ENCODE data around the gene PITRM1.

Gene PITRM1

DNA sequence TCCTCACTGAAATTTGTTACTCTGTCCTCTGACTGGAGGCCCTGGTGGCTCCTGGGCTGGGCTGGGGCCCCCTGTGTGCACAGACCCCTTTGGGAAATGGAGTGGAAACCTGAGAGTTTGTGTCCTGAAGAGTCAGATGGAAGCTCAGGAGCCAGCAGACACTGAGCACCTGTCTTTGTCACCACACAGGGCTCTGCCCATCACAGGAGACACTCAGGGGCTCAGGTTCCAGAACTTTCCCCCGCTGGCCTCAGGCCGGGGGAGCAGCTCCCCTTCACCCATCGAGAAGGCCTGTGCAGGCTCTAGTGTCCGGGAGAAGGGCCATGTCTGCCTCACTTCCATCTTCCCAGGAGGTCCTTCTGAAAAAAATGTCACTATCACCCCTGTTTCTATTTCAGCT is 22.3 kb upstream of the PITRM1 start:
- H2BK120ac ChIP-seq (ENCODE audit: low read depth, low read length), result no peak overlapping the region
- H3K4ac ChIP-seq (ENCODE audit: low read depth in 1 of 2, low read length in 2 of 2), result no peak overlapping the region
- peaks cover 6 to 16% of the 10 kb centered on the region in 2 experiments for H3K27me3 ChIP-seq (ENCODE audit: control insufficient read depth in 1 of 2, insufficient read depth in 1 of 2, low read length in 2 of 2)
- peaks cover 0 to 2% of the 10 kb centered on the region in 2 experiments for H3K36me3 ChIP-seq (ENCODE audit: control insufficient read depth in 1 of 2, insufficient read depth in 2 of 2, low read depth in 1 of 2, low read length in 2 of 2)
- no peaks in the 10 kb centered on the region for H3K79me1 ChIP-seq (replicated peaks; ENCODE audit: low read length, poor library complexity, severe bottlenecking)
- peak overlapping the region in 1 of 2 experiments; percentile 14 for H2BK12ac ChIP-seq (ENCODE audit: low read length in 2 of 2)
- no peak overlapping the region for H2BK15ac ChIP-seq (ENCODE audit: low read depth, poor library complexity, severe bottlenecking)
- H2BK5ac ChIP-seq (ENCODE audit: low read depth, low read length, poor library complexity, severe bottlenecking), result no peak overlapping the region
- no peak overlapping the region for H4K91ac ChIP-seq (ENCODE audit: low read length)
- no peak overlapping the region for H3K4me3 ChIP-seq (ENCODE audit: insufficient read depth in 1 of 2, low read depth in 1 of 2, low read length in 2 of 2)
- WGBS, result 92% methylated on average over 4 of the region's 4 CpGs
- H3K4me1 ChIP-seq (ENCODE audit: control insufficient read depth, insufficient read depth, low read depth, low read length), result peaks cover 23% of the 10 kb centered on the region
- H3K23ac ChIP-seq (ENCODE audit: low read length in 2 of 2), result no peak overlapping the region
- no peak overlapping the region for H3K18ac ChIP-seq (ENCODE audit: low read depth in 1 of 2, low read length in 2 of 2)
- no peak overlapping the region for H4K8ac ChIP-seq (ENCODE audit: low read length)
- no peak overlapping the region for H3K4me2 ChIP-seq (ENCODE audit: low read length, poor library complexity, severe bottlenecking)
- no peak overlapping the region for H3K9ac ChIP-seq (ENCODE audit: low read length)
- DNase-seq, result no peak
- no peak overlapping the region for H3K27ac ChIP-seq (ENCODE audit: low read length, poor library complexity, severe bottlenecking)
- H3K14ac ChIP-seq (ENCODE audit: low read length in 2 of 2), result no peak overlapping the region
- H3K9me3 ChIP-seq (ENCODE audit: control insufficient read depth, low read length), result no peaks in the 10 kb centered on the region
- H2AK5ac ChIP-seq (ENCODE audit: low read length, severe bottlenecking), result no peak overlapping the region
- no peak overlapping the region for H2AFZ ChIP-seq (ENCODE audit: low read depth, low read length)

DNA sequence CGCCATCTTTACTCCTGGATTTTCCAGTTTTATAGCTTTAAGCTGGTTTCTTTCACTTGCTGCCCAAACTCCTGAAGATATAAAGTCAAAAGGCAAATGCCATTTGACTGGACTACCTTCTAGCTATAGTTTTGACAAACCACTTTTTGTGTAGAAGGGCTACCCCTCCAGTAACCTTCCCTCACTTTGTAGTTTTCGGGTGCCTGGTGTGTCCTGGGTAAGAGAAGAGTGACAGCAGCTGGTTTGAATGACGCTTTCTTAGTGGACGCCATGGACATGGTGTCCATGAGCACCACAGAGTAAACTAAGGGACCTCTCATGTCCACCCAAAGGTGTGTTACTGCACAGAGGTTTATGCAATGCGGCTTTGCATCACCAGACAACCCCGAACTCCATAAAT is 21.2 kb upstream of the PITRM1 start:
- no peak for DNase-seq
- peak overlapping the region; percentile 60 for H2BK15ac ChIP-seq (ENCODE audit: low read depth, poor library complexity, severe bottlenecking)

DNA sequence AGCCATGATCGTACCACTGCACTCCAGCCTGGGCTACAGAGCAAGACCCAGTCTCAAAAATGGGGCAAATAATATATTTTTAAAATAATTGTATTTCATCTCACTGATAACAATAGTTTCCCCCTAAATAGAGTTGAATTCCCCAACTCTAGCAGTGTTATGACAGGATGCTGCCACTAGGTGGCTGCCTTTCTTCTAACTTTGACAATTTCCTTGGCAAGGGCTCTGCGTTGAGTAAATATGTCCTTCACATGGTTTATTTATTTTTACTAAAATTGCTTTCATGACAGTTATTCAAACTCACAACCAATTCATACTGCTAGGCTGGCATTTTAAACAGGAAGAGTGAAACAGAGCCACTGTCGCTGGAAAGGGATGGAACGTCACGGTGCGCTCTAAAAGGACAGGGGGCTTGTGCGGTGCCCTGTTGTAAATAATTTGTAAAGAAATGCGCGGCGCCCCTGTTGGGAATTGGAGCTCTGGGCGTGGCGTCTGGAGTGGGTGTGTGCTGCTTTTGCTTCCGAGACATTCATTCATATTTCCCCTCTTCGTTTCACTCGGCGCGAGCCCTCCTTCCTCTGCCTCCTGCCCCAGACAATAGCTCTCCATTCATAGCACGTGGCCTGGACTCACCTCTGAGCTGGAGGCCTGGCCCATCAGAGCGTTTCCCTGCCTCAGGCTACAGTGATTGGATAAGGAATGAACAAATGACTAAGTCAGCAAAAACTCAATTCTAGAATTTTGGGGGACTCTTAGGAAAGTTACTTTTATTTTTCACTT is 20.5 kb upstream of the PITRM1 start:
- Histone ChIP-seq H3K18ac (ENCODE audit: low read depth in 1 of 2, low read length in 2 of 2) (peak overlapping the region in 1 of 2 experiments; percentile 66), H3K23ac (ENCODE audit: low read length in 2 of 2) (no peak overlapping the region), H2BK12ac (ENCODE audit: low read length in 2 of 2) (peak overlapping the region in 1 of 2 experiments; percentile 7), H2BK5ac (ENCODE audit: low read depth, low read length, poor library complexity, severe bottlenecking) (no peak overlapping the region), H3K4me1 (ENCODE audit: control insufficient read depth, insufficient read depth, low read depth, low read length) (peaks cover 16% of the 10 kb centered on the region), H3K4ac (ENCODE audit: low read depth in 1 of 2, low read length in 2 of 2) (no peak overlapping the region), H2AFZ (ENCODE audit: low read depth, low read length) (no peak overlapping the region), H3K36me3 (ENCODE audit: control insufficient read depth in 1 of 2, insufficient read depth in 2 of 2, low read depth in 1 of 2, low read length in 2 of 2) (peaks cover 0 to 2% of the 10 kb centered on the region in 2 experiments), H4K91ac (ENCODE audit: low read length) (peak overlapping the region; percentile 81), H3K79me1 (replicated peaks; ENCODE audit: low read length, poor library complexity, severe bottlenecking) (no peaks in the 10 kb centered on the region), H3K27me3 (ENCODE audit: control insufficient read depth in 1 of 2, insufficient read depth in 1 of 2, low read length in 2 of 2) (peaks cover 0 to 8% of the 10 kb centered on the region in 2 experiments), H4K8ac (ENCODE audit: low read length) (peak overlapping the region; percentile 71), H3K14ac (ENCODE audit: low read length in 2 of 2) (no peak overlapping the region), H3K9ac (ENCODE audit: low read length) (peak overlapping the region; percentile 77), H2BK120ac (ENCODE audit: low read depth, low read length) (no peak overlapping the region), H3K4me3 (ENCODE audit: insufficient read depth in 1 of 2, low read depth in 1 of 2, low read length in 2 of 2) (peak overlapping the region in 1 of 2 experiments; percentile 66), H3K4me2 (ENCODE audit: low read length, poor library complexity, severe bottlenecking) (no peak overlapping the region), H3K27ac (ENCODE audit: low read length, poor library complexity, severe bottlenecking) (no peak overlapping the region), H3K9me3 (ENCODE audit: control insufficient read depth, low read length) (no peaks in the 10 kb centered on the region), H2BK15ac (ENCODE audit: low read depth, poor library complexity, severe bottlenecking) (no peak overlapping the region), H2AK5ac (ENCODE audit: low read length, severe bottlenecking) (no peak overlapping the region)
- 67% methylated on average over 17 of the region's 19 CpGs for WGBS
- DNase-seq, result peak; percentile 65

More for the DNA sequence above, 21.2 kb upstream of the PITRM1 start:
- Histone ChIP-seq H3K36me3 (ENCODE audit: control insufficient read depth in 1 of 2, insufficient read depth in 2 of 2, low read depth in 1 of 2, low read length in 2 of 2) (peaks cover 0 to 2% of the 10 kb centered on the region in 2 experiments), H3K9ac (ENCODE audit: low read length) (peak overlapping the region; percentile 77), H3K18ac (ENCODE audit: low read depth in 1 of 2, low read length in 2 of 2) (no peak overlapping the region), H2BK12ac (ENCODE audit: low read length in 2 of 2) (no peak overlapping the region), H4K91ac (ENCODE audit: low read length) (no peak overlapping the region), H3K4ac (ENCODE audit: low read depth in 1 of 2, low read length in 2 of 2) (no peak overlapping the region), H3K27me3 (ENCODE audit: control insufficient read depth in 1 of 2, insufficient read depth in 1 of 2, low read length in 2 of 2) (peaks cover 0 to 5% of the 10 kb centered on the region in 2 experiments), H3K4me1 (ENCODE audit: control insufficient read depth, insufficient read depth, low read depth, low read length) (peaks cover 21% of the 10 kb centered on the region), H3K4me2 (ENCODE audit: low read length, poor library complexity, severe bottlenecking) (no peak overlapping the region), H2BK5ac (ENCODE audit: low read depth, low read length, poor library complexity, severe bottlenecking) (no peak overlapping the region), H2AFZ (ENCODE audit: low read depth, low read length) (no peak overlapping the region), H3K79me1 (replicated peaks; ENCODE audit: low read length, poor library complexity, severe bottlenecking) (no peaks in the 10 kb centered on the region), H3K9me3 (ENCODE audit: control insufficient read depth, low read length) (no peaks in the 10 kb centered on the region), H3K4me3 (ENCODE audit: insufficient read depth in 1 of 2, low read depth in 1 of 2, low read length in 2 of 2) (no peak overlapping the region), H2BK120ac (ENCODE audit: low read depth, low read length) (no peak overlapping the region), H3K14ac (ENCODE audit: low read length in 2 of 2) (no peak overlapping the region), H2AK5ac (ENCODE audit: low read length, severe bottlenecking) (no peak overlapping the region), H3K23ac (ENCODE audit: low read length in 2 of 2) (no peak overlapping the region), H3K27ac (ENCODE audit: low read length, poor library complexity, severe bottlenecking) (no peak overlapping the region), H4K8ac (ENCODE audit: low read length) (peak overlapping the region; percentile 53)
- WGBS, result 99% methylated on average over 6 of the region's 6 CpGs

DNA sequence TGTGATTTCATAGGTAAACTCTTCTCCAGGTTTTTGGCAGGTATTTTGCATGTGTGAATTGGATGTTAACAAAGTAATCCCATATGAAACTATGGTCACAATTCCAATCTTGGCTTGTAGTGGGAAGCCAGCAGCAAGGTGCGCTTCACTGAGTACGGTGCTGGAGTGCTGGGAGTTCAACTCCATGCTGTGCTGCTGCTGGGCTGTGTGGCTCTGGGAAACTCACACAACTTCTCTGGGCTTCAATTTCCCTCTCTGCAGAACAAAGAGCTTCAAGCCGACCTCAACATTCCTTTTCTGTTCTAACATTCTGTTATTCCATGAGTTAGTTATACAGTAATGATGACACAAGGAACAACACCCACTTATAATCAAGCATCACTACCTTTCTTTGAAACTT is 18.2 kb upstream of the PITRM1 start:
- 89% methylated on average over 2 of the region's 3 CpGs for WGBS
- Histone ChIP-seq H2BK15ac (ENCODE audit: low read depth, poor library complexity, severe bottlenecking) (no peak overlapping the region), H3K9ac (ENCODE audit: low read length) (no peak overlapping the region), H3K27me3 (ENCODE audit: control insufficient read depth in 1 of 2, insufficient read depth in 1 of 2, low read length in 2 of 2) (peaks cover 0 to 9% of the 10 kb centered on the region in 2 experiments), H3K4me1 (ENCODE audit: control insufficient read depth, insufficient read depth, low read depth, low read length) (peaks cover 6% of the 10 kb centered on the region), H3K18ac (ENCODE audit: low read depth in 1 of 2, low read length in 2 of 2) (no peak overlapping the region), H4K91ac (ENCODE audit: low read length) (no peak overlapping the region), H3K23ac (ENCODE audit: low read length in 2 of 2) (no peak overlapping the region), H3K27ac (ENCODE audit: low read length, poor library complexity, severe bottlenecking) (no peak overlapping the region), H3K9me3 (ENCODE audit: control insufficient read depth, low read length) (no peaks in the 10 kb centered on the region), H2BK12ac (ENCODE audit: low read length in 2 of 2) (no peak overlapping the region), H4K8ac (ENCODE audit: low read length) (no peak overlapping the region), H3K79me1 (replicated peaks; ENCODE audit: low read length, poor library complexity, severe bottlenecking) (no peaks in the 10 kb centered on the region), H2AK5ac (ENCODE audit: low read length, severe bottlenecking) (no peak overlapping the region), H3K14ac (ENCODE audit: low read length in 2 of 2) (no peak overlapping the region), H3K4me3 (ENCODE audit: insufficient read depth in 1 of 2, low read depth in 1 of 2, low read length in 2 of 2) (no peak overlapping the region), H3K4me2 (ENCODE audit: low read length, poor library complexity, severe bottlenecking) (no peak overlapping the region), H3K36me3 (ENCODE audit: control insufficient read depth in 1 of 2, insufficient read depth in 2 of 2, low read depth in 1 of 2, low read length in 2 of 2) (peaks cover 0 to 2% of the 10 kb centered on the region in 2 experiments), H2AFZ (ENCODE audit: low read depth, low read length) (no peak overlapping the region), H2BK120ac (ENCODE audit: low read depth, low read length) (no peak overlapping the region), H2BK5ac (ENCODE audit: low read depth, low read length, poor library complexity, severe bottlenecking) (no peak overlapping the region), H3K4ac (ENCODE audit: low read depth in 1 of 2, low read length in 2 of 2) (no peak overlapping the region)
- no peak for DNase-seq
